KMS-11 (cell line): Measurements from ENCODE around the gene KIF16B.

Experiments used
- H2AFZ ChIP-seq: fragments of 200-600 bp; sonication (generic); 2 replicates; pipeline ENCODE4 v1.6.1; 2016; ENCODE audit warnings: antibody characterized with exemption, mixed run types, low read depth
- H3K27ac ChIP-seq: fragments of 200-600 bp; sonication (generic); 2 replicates; pipeline ENCODE4 v1.6.1; 2016; ENCODE audit warnings: mild to moderate bottlenecking, mixed run types
- H3K27me3 ChIP-seq: fragments of 200-600 bp; sonication (generic); 2 replicates; pipeline ENCODE4 v1.6.1; 2017; ENCODE audit warnings: mild to moderate bottlenecking, low read depth, mixed run types, moderate library complexity; ENCODE audit not compliant: insufficient read depth
- H3K36me3 ChIP-seq: fragments of 200-600 bp; sonication (generic); 2 replicates; pipeline ENCODE4 v1.6.1; 2017; ENCODE audit warnings: mild to moderate bottlenecking, mixed run types; ENCODE audit not compliant: insufficient read depth
- H3K4me1 ChIP-seq: fragments of 200-600 bp; sonication (generic); 2 replicates; pipeline ENCODE4 v1.6.1; 2016; ENCODE audit warnings: mild to moderate bottlenecking, low read depth, mixed run types; ENCODE audit not compliant: poor library complexity, severe bottlenecking
- H3K4me2 ChIP-seq: fragments of 200-600 bp; sonication (generic); 2 replicates; pipeline ENCODE4 v1.7.0; 2016; ENCODE audit warnings: mild to moderate bottlenecking, mixed run types
- H3K4me3 ChIP-seq: fragments of 200-600 bp; sonication (generic); IDR thresholded peaks from 2 replicates; pipeline ENCODE4 v1.6.1; 2017; ENCODE audit warnings: low read depth, low read length, mixed read lengths; ENCODE audit not compliant: insufficient read depth
- H3K79me2 ChIP-seq: fragments of 200-600 bp; sonication (generic); 2 replicates; pipeline ENCODE4 v1.6.1; 2016; ENCODE audit warnings: low read depth, mixed run types; ENCODE audit not compliant: insufficient read depth
- H3K9ac ChIP-seq: fragments of 200-600 bp; sonication (generic); 2 replicates; pipeline ENCODE4 v1.6.1; 2016; ENCODE audit warnings: mild to moderate bottlenecking, mixed run types
- H4K20me1 ChIP-seq: fragments of 200-600 bp; sonication (generic); 2 replicates; pipeline ENCODE4 v1.6.1; 2016; ENCODE audit warnings: mild to moderate bottlenecking, mixed run types; ENCODE audit not compliant: insufficient read depth
- CTCF ChIP-seq: fragments of 200-600 bp; sonication (generic); conservative IDR thresholded peaks from 2 replicates; pipeline ENCODE4 v1.6.1; 2017; ENCODE audit warnings: low read depth, mild to moderate bottlenecking, antibody characterized with exemption, low read length, moderate library complexity, mixed read lengths

Gene KIF16B

GRCh38 chr20:16533502-16533901 lies 39.7 kb downstream of the KIF16B start:
- Histone ChIP-seq H3K79me2 (no peaks in the 10 kb centered on the region), H3K4me3 (no peak overlapping the region), H2AFZ (no peak overlapping the region), H3K27me3 (no peaks in the 10 kb centered on the region), H3K4me2 (no peak overlapping the region), H3K4me1 (no peaks in the 10 kb centered on the region), H3K36me3 (no peaks in the 10 kb centered on the region), H3K27ac (no peak overlapping the region), H4K20me1 (no peaks in the 10 kb centered on the region), H3K9ac (no peak overlapping the region)
- TF ChIP-seq CTCF, result no peak

- Histone ChIP-seq H3K9ac (no peak overlapping the region), H3K27me3 (no peaks in the 10 kb centered on the region), H3K4me2 (no peak overlapping the region), H3K4me1 (no peaks in the 10 kb centered on the region), H3K27ac (no peak overlapping the region), H4K20me1 (no peaks in the 10 kb centered on the region), H3K4me3 (no peak overlapping the region), H2AFZ (no peak overlapping the region), H3K36me3 (no peaks in the 10 kb centered on the region), H3K79me2 (no peaks in the 10 kb centered on the region)
- TF ChIP-seq CTCF, result no peak
These were observed 41.8 kb downstream of the KIF16B start for GRCh38 chr20:16531485-16531884.

- H3K4me3 ChIP-seq, result no peak overlapping the region
- H3K79me2 ChIP-seq, result no peaks in the 10 kb centered on the region
- no peaks in the 10 kb centered on the region for H3K27me3 ChIP-seq
- no peaks in the 10 kb centered on the region for H4K20me1 ChIP-seq
- TF ChIP-seq CTCF, result no peak
- no peaks in the 10 kb centered on the region for H3K36me3 ChIP-seq
- no peak overlapping the region for H3K27ac ChIP-seq
- no peaks in the 10 kb centered on the region for H3K4me1 ChIP-seq
- no peak overlapping the region for H3K4me2 ChIP-seq
- no peak overlapping the region for H2AFZ ChIP-seq
- H3K9ac ChIP-seq, result no peak overlapping the region
These were observed 43.0 kb downstream of the KIF16B start for GRCh38 chr20:16530201-16530681.

- H4K20me1 ChIP-seq, result no peaks in the 10 kb centered on the region
- no peaks in the 10 kb centered on the region for H3K36me3 ChIP-seq
- no peaks in the 10 kb centered on the region for H3K27me3 ChIP-seq
- H3K4me1 ChIP-seq, result no peaks in the 10 kb centered on the region
- no peak overlapping the region for H2AFZ ChIP-seq
- H3K4me3 ChIP-seq, result no peak overlapping the region
- no peaks in the 10 kb centered on the region for H3K79me2 ChIP-seq
- H3K9ac ChIP-seq, result no peak overlapping the region
- no peak for TF ChIP-seq CTCF
- H3K27ac ChIP-seq, result no peak overlapping the region
- no peak overlapping the region for H3K4me2 ChIP-seq
These were observed 45.2 kb downstream of the KIF16B start for GRCh38 chr20:16528078-16528477.
